K562 (cell line): ENCODE measurements around the gene SAMD11. TPM values are rescaled to one million over a fixed set of nuclear protein-coding genes. Genes with fewer than 3 reads are reported as not detected.

Experiments
- ATAC-seq: fragments of 200-7000 bp; cut with Tn5 transposase; 3 replicates; pipeline ENCODE4 v1.9.1; 2020; ENCODE audit warnings: moderate library complexity
- BruUV-seq: library from RNA; stranded (reverse); fragments of 400-500 nt; replicated peaks from 2 replicates; lab custom pipeline; 2021; lab: Mats Ljungman, UMichigan
- CTCF ChIA-PET: fragments of 300-600 bp; formaldehyde crosslinking; extraction: SDS; loops from one replicate; lab custom pipeline; 2021; ENCODE audit warnings: low intra/inter-chr PET ratio; lab: Yijun Ruan, JAX
- POLR2A ChIA-PET: fragments of 300-600, 350-650 bp; sonication (Branson Sonifier 250); formaldehyde crosslinking; extraction: SDS; loops from one replicate; lab custom pipeline; 2021; ENCODE audit warnings: antibody characterized with exemption, inconsistent platforms; lab: Yijun Ruan, JAX
- DNase-seq, 4 experiments: peaks; one replicate each; pipeline versions ENCODE4 v3.0.0 to v3.0.0-alpha.2; 2011 to 2018; ENCODE audit warnings: low spot score in 3 of 4, mixed read lengths in 3 of 4; ENCODE audit errors: extremely low read depth in 1 of 4
- FAIRE-seq: peaks from 2 replicates; lab custom pipeline; 2011; peaks lifted over from hg19 to GRCh38; lab: Jason Lieb, UNC
- H2AFZ ChIP-seq: 2 replicates; pipeline ENCODE4 v1.6.0; 2011; ENCODE audit warnings: low read depth, low read length, control low read depth, inconsistent platforms
- H3K27ac ChIP-seq: fragments of 200-600 bp; 3 replicates; pipeline ENCODE4 v1.8.0; 2011; ENCODE audit warnings: low read depth, mild to moderate bottlenecking, control low read depth, inconsistent platforms, low read length, moderate library complexity, mixed read lengths; ENCODE audit errors: extremely low read depth
- H3K27me3 ChIP-seq, 2 experiments: fragments of 300-600 bp in 1 of 2; 2 replicates in 1 of 2; 3 replicates in 1 of 2; pipeline versions ENCODE4 v1.6.0 to v1.8.0; 2011; ENCODE audit warnings: inconsistent platforms in 2 of 2, low read length in 2 of 2, mild to moderate bottlenecking in 1 of 2, mixed read lengths in 1 of 2, moderate library complexity in 1 of 2; ENCODE audit not compliant: control insufficient read depth in 2 of 2, insufficient read depth in 2 of 2
- H3K36me3 ChIP-seq: fragments of 300-600 bp; 3 replicates; pipeline ENCODE4 v1.8.0; 2011; ENCODE audit warnings: mild to moderate bottlenecking, low read length, inconsistent platforms; ENCODE audit not compliant: control insufficient read depth, insufficient read depth
- H3K4me1 ChIP-seq, 2 experiments: fragments of 200-600 bp in 1 of 2; replicated peaks in 1 of 2; 2 replicates in 1 of 2; 3 replicates in 1 of 2; pipeline versions ENCODE4 v1.5.1 to v1.8.0; 2011; ENCODE audit warnings: inconsistent platforms in 2 of 2, low read length in 2 of 2, mild to moderate bottlenecking in 1 of 2, mixed read lengths in 1 of 2, moderate library complexity in 1 of 2; ENCODE audit not compliant: control insufficient read depth in 2 of 2, insufficient read depth in 2 of 2
- H3K4me2 ChIP-seq: 2 replicates; pipeline ENCODE4 v1.6.1; 2011; ENCODE audit warnings: low read length, control low read depth, inconsistent platforms, mixed read lengths; ENCODE audit not compliant: insufficient read depth
- H3K4me3 ChIP-seq: fragments of 200-600 bp; sonication (generic), shearing (Covaris generic); 2 replicates; pipeline ENCODE4 v1.5.1; 2016; ENCODE audit warnings: control low read depth, inconsistent platforms
- H3K79me2 ChIP-seq: fragments of 200-600 bp; 3 replicates; pipeline ENCODE4 v1.8.0; 2011; ENCODE audit warnings: low read length, inconsistent platforms; ENCODE audit not compliant: control insufficient read depth, insufficient read depth
- H3K9ac ChIP-seq, 2 experiments: 2 replicates each; pipeline versions ENCODE4 v1.6.0 to v1.6.1; 2011; ENCODE audit warnings: low read depth in 2 of 2, low read length in 2 of 2, control low read depth in 1 of 2, inconsistent platforms in 1 of 2, mild to moderate bottlenecking in 1 of 2, mixed read lengths in 1 of 2; ENCODE audit not compliant: insufficient read depth in 1 of 2
- H3K9me1 ChIP-seq: one replicate; pipeline ENCODE4 v1.6.0; 2011; ENCODE audit warnings: inconsistent platforms, mild to moderate bottlenecking, low read length, moderate library complexity; ENCODE audit not compliant: control insufficient read depth, insufficient read depth
- H3K9me3 ChIP-seq: replicated peaks from 2 replicates; pipeline ENCODE4 v1.5.1; 2011; ENCODE audit warnings: low read depth, low read length, inconsistent platforms; ENCODE audit not compliant: control insufficient read depth, insufficient read depth
- H4K20me1 ChIP-seq: replicated peaks from 2 replicates; pipeline ENCODE4 v1.6.1; 2011; ENCODE audit warnings: low read length, inconsistent platforms, mixed read lengths; ENCODE audit not compliant: control insufficient read depth, insufficient read depth
- FOSL1 ChIP-seq: fragments of 200-800 bp; sonication (Bioruptor generic); conservative IDR thresholded peaks from 2 replicates; pipeline ENCODE4 v1.6.1; 2016; ENCODE audit warnings: missing genetic modification characterization, missing compliant biosample characterization
- JUNB ChIP-seq: fragments of 450-650 bp; formaldehyde crosslinking; conservative IDR thresholded peaks from 2 replicates; pipeline ENCODE4 v1.4.0; 2020; ENCODE audit warnings: mild to moderate bottlenecking
- NCOR1 ChIP-seq: fragments of 450-650 bp; IDR thresholded peaks from 2 replicates; pipeline ENCODE4 v1.6.1; 2016; ENCODE audit warnings: mild to moderate bottlenecking, moderate library complexity
- NR2C1 ChIP-seq, 2 experiments: fragments of 450-650 bp; IDR thresholded peaks; 2 replicates each; pipeline ENCODE4 v1.6.1; 2017; ENCODE audit warnings: mild to moderate bottlenecking in 2 of 2, antibody characterized with exemption in 1 of 2, inconsistent platforms in 1 of 2, missing compliant biosample characterization in 1 of 2, missing genetic modification characterization in 1 of 2
- RNF2 ChIP-seq: sonication (generic); IDR thresholded peaks from 2 replicates; pipeline ENCODE4 v1.6.1; 2016
- SRF ChIP-seq, 2 experiments: fragments of 250-450, 450-650 bp in 1 of 2; sonication (Bioruptor Pico) in 1 of 2; sonication (generic) in 1 of 2; formaldehyde crosslinking; IDR thresholded peaks; 2 replicates each; pipeline versions ENCODE4 v1.5.0 to v1.5.1; 2020 to 2022; ENCODE audit warnings: mild to moderate bottlenecking in 1 of 2, missing genetic modification reagents in 1 of 2
- WGBS: fragments of 100-300 bp; shearing (Covaris generic); methylation state at CpG from one replicate; pipeline ENCODE4 v1.1.6; 2016; ENCODE audit warnings: low coverage, mixed read lengths; ENCODE audit not compliant: insufficient coverage; ENCODE audit errors: missing lambda C conversion rate; 5-methylcytosine and 5-hydroxymethylcytosine counted together
- in situ Hi-C: fragments of 300-500 bp; cut with MboI; formaldehyde crosslinking; loops from 4 replicates; pipeline ENCODE4 v1.15.0; 2018; ENCODE audit warnings: inconsistent platforms, mixed read lengths
- intact Hi-C: fragments of 100-400 bp; cut with micrococcal nuclease; formaldehyde crosslinking; loops from 2 replicates; pipeline ENCODE4 v1.14.2; 2022
- polyA plus RNA-seq, 8 experiments: library from polyadenylated mRNA; depleted of rRNA in 4 of 8; stranded (reverse) in 5 of 8; unstranded in 3 of 8; fragments of >200 nt; fragmentation: Nextera tagmentation in 2 of 8; fragmentation: Illumina TruSeq in 1 of 8; extraction: Ambion mirVana in 2 of 8; extraction: Trizol in 1 of 8; gene quantifications; 2 replicates each; pipeline versions ENCODE4 v1.2.1 to v1.2.3, GENCODE V29; 2011 to 2014; ENCODE audit warnings: inconsistent platforms in 1 of 8, missing spikeins in 1 of 8
- total RNA-seq, 7 experiments: library from RNA; depleted of rRNA in 6 of 7; stranded (reverse); fragments of >200 nt in 6 of 7; fragmentation: Illumina TruSeq in 2 of 7; extraction: Trizol in 2 of 7; gene quantifications; 2 replicates each; pipeline versions ENCODE4 v1.2.1 to v1.2.3, GENCODE V29; 2011 to 2021; ENCODE audit warnings: low replicate concordance in 1 of 7
- TF ChIP-seq, protein P1 (sequence below): IDR thresholded peaks from 2 replicates; pipeline ENCODE4 v1.6.1; 2016; ENCODE audit warnings: missing genetic modification characterization, missing compliant biosample characterization

SAMD11 gene
- total and polyA plus RNA-seq, 9 of the 15 experiments (the other 6 are each of a cell fraction or from before 2014, with no cell fraction given) = 0.07 to 0.82 (median 0.11) TPM; not detected in 2

DNA sequence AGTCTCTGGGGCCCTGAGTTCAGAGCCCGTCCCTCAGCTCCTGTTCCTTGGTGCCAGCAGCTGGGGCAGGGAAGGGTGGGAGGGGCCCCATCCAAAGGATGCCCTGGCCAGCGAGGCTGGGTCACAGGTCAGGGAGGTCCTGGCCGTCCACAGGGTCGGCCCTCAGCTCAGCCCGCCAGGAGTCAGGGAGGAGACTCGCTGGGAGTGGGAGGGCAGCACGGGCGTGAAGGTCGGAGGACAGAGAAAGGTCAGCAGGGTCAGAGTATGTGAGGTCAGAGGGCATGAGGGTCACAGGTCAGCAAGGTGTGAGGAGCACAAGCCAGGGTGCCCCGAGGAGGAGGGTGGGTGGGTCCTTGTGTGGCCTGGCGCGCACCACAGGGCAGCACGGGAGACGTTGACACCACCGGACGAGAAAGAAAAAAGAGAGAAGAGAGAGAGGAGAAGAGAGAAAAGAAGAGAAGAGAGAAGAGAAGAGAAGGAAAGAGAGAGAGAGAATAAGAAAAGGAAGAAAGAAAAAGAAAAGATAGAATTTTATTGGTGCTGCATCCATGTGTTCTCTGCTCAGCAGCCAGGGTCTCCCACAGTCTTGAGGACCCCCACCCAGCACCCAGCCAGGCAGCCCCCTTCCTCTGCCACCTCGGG lies 51.1 kb downstream of the SAMD11 start (continued):
- TF ChIP-seq RNF2 (no peak), SRF (CRISPR knock-in tag; IDR thresholded peaks at IDR 0.05) (no peak), NR2C1 (IDR thresholded peaks at IDR 0.05) (peak; percentile 95), NR2C1 (tag; IDR thresholded peaks at IDR 0.05) (peak; percentile 95)

DNA sequence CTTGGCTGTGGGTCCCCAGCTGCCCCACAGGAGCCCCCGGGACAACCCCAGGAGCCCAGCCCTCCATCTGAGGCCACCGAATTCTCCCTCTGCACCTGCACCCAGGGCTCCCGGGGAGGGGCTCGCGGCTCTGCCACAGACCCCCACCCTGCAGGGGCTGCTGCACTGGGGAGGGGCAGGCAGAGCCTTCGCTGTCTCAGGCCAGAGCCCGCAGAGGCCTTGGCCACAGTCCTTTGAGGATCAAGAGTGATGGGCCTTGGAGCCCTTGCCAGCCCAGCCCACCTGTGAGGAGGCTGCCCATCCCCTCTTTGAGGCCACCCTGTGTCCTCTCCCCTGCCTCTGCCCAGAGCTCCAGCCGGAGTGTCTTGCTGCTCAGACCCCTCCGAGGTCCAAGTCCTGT lies 51.6 kb downstream of the SAMD11 start:
- Histone ChIP-seq H3K9me3 (no peaks in the 10 kb centered on the region), H3K4me2 (no peak overlapping the region), H3K27ac (no peak overlapping the region), H3K36me3 (no peaks in the 10 kb centered on the region), H3K9ac (no peak overlapping the region; a peak in 1 of 4 replicates), H3K9me1 (no peaks in the 10 kb centered on the region), H2AFZ (no peak overlapping the region), H3K4me3 (no peak overlapping the region), H3K79me2 (no peaks in the 10 kb centered on the region), H4K20me1 (peaks cover 7% of the 10 kb centered on the region; the same call in 1 of the 2 replicates), H3K4me1 (peaks cover 0 to 82% of the 10 kb centered on the region in 2 experiments; a peak in 3 of 5 replicates), H3K27me3 (peaks cover 8 to 60% of the 10 kb centered on the region in 2 experiments; a peak in 4 of 5 replicates)
- in situ Hi-C loops = no loop called here
- intact Hi-C loops = no loop called here
- FAIRE-seq = no peak
- DNase-seq = no peak
- ChIA-PET POLR2A (interaction anchor here (2.2 kb wide), 1 partner anchor 8 kb away, joined by 10 read pairs; the partner anchor contains the start of gene PLEKHN1), CTCF (interaction anchor here (1.5 kb wide), 1 partner anchor 106 kb away, joined by 5 read pairs; no protein-coding TSS in a partner anchor)
- BruUV-seq = no TSS peak
- no peak for ATAC-seq
- WGBS = 9% methylated on average over 9 of the region's 9 CpGs
- TF ChIP-seq JUNB = no peak
- TF ChIP-seq FOSL1 = no peak
- TF ChIP-seq NCOR1 = no peak
- TF ChIP-seq, protein P1, sequence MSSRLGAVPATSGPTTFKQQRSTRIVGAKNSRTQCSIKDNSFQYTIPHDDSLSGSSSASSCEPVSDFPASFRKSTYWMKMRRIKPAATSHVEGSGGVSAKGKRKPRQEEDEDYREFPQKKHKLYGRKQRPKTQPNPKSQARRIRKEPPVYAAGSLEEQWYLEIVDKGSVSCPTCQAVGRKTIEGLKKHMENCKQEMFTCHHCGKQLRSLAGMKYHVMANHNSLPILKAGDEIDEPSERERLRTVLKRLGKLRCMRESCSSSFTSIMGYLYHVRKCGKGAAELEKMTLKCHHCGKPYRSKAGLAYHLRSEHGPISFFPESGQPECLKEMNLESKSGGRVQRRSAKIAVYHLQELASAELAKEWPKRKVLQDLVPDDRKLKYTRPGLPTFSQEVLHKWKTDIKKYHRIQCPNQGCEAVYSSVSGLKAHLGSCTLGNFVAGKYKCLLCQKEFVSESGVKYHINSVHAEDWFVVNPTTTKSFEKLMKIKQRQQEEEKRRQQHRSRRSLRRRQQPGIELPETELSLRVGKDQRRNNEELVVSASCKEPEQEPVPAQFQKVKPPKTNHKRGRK (tag) = 0 out of 2 replicates have a peak, but pooled peaks have one; percentile 25
